T-cell (primary cell): ENCODE measurements around the gene VCX2. TPM values are rescaled to one million over a fixed set of nuclear protein-coding genes. Genes with fewer than 3 reads are reported as not detected.

Experiments used
- ATAC-seq, 4 experiments: fragments of 200-7000 bp in 3 of 4; fragments of 150-1000 bp in 1 of 4; cut with Tn5 transposase; replicated peaks in 1 of 4; 1 replicate in 3 of 4; 2 replicates in 1 of 4; pipeline ENCODE4 v1.10.0; 2021; ENCODE audit warnings: moderate library complexity in 3 of 4, mild to moderate bottlenecking in 2 of 4, moderate number of reproducible peaks in 1 of 4
- CTCF ChIA-PET, 2 donors: fragments of 300-600 bp; sonication (Branson Sonifier 250); formaldehyde crosslinking; loops; one replicate each; lab custom pipeline; 2022; ENCODE audit warnings: antibody characterized with exemption in 2 of 2; lab: Charles Lee
- POLR2A ChIA-PET, 2 donors: fragments of 300-600 bp; sonication (Branson Sonifier 250); formaldehyde crosslinking; loops; one replicate each; lab custom pipeline; 2022; ENCODE audit warnings: antibody characterized with exemption in 2 of 2; lab: Charles Lee
- DNase-seq, 35 experiments: peaks; one replicate each; pipeline versions ENCODE4 v3.0.0 to v3.0.0-alpha.2; 2013 to 2023
- H3K27ac ChIP-seq: one replicate; pipeline ENCODE4 v1.5.1; 2013; ENCODE audit warnings: low read length
- H3K27me3 ChIP-seq, 2 experiments: replicated peaks in 1 of 2; 1 replicate in 1 of 2; 2 replicates in 1 of 2; pipeline versions ENCODE4 v1.6.1 to v1.7.0; 2013; ENCODE audit warnings: low read length in 1 of 2, mixed read lengths in 1 of 2; ENCODE audit not compliant: control insufficient read depth in 2 of 2, insufficient read depth in 2 of 2; ENCODE audit errors: extremely low read depth in 1 of 2
- H3K36me3 ChIP-seq, 2 donors: 1 replicate in 1 of 2; 2 replicates in 1 of 2; pipeline versions ENCODE4 v1.6.1 to v1.7.0; 2013; ENCODE audit warnings: low read length in 1 of 2; ENCODE audit not compliant: control insufficient read depth in 2 of 2, insufficient read depth in 1 of 2; ENCODE audit errors: extremely low read depth in 1 of 2
- H3K4me1 ChIP-seq, 2 experiments: 1 replicate in 1 of 2; 2 replicates in 1 of 2; pipeline versions ENCODE4 v1.6.1 to v1.7.0; 2013; ENCODE audit warnings: low read length in 2 of 2, mixed read lengths in 1 of 2; ENCODE audit not compliant: insufficient read depth in 2 of 2, control insufficient read depth in 1 of 2; ENCODE audit errors: extremely low read depth in 1 of 2
- H3K4me3 ChIP-seq, 2 donors: 1 replicate in 1 of 2; 2 replicates in 1 of 2; pipeline versions ENCODE4 v1.5.1 to v1.7.0; 2013; ENCODE audit warnings: mild to moderate bottlenecking in 2 of 2, low read length in 1 of 2, moderate library complexity in 1 of 2; ENCODE audit not compliant: control insufficient read depth in 1 of 2; ENCODE audit errors: extremely low read depth in 1 of 2
- H3K9me3 ChIP-seq: 2 replicates; pipeline ENCODE4 v1.7.0; 2013
- H3K27ac Mint-ChIP-seq, 2 donors: one replicate each; pipeline ENCODE4 v1.8.0; 2020 to 2021; ENCODE audit warnings: mild to moderate bottlenecking in 2 of 2, mixed read lengths in 2 of 2
- H3K27me3 Mint-ChIP-seq, 2 donors: one replicate each; pipeline ENCODE4 v1.8.0; 2021 to 2022; ENCODE audit warnings: mixed read lengths in 2 of 2
- H3K36me3 Mint-ChIP-seq: one replicate; pipeline ENCODE4 v1.8.0; 2021; ENCODE audit warnings: mixed read lengths
- H3K4me1 Mint-ChIP-seq, 3 donors: one replicate each; pipeline ENCODE4 v1.8.0; 2020 to 2022; ENCODE audit warnings: mixed read lengths in 3 of 3, mild to moderate bottlenecking in 1 of 3
- H3K4me3 Mint-ChIP-seq, 3 donors: one replicate each; pipeline ENCODE4 v1.8.0; 2020 to 2022; ENCODE audit warnings: mild to moderate bottlenecking in 3 of 3, mixed read lengths in 3 of 3, moderate library complexity in 3 of 3
- H3K9me3 Mint-ChIP-seq, 3 donors: one replicate each; pipeline ENCODE4 v1.8.0; 2020 to 2022; ENCODE audit warnings: mixed read lengths in 3 of 3
- WGBS: methylation state at CpG from one replicate; pipeline ENCODE4 v1.1.5; 2013; ENCODE audit warnings: missing lambda C conversion rate; ENCODE audit not compliant: insufficient coverage; 5-methylcytosine and 5-hydroxymethylcytosine counted together
- total RNA-seq, 35 experiments: library from RNA in 6 of 35; stranded (reverse) in 6 of 35; fragments of 120-200 nt in 1 of 35; gene quantifications; one replicate each; pipeline versions ENCODE4 v1.2.1 to v1.2.4 and lab custom pipeline; 2013 to 2026

VCX2 gene
- total RNA-seq, 5 donors from 2014 or later (not counting 1 experiment from before 2014, with no cell fraction given) = not detected

GRCh38 chrX:8192276-8192675 is 21.2 kb upstream of the VCX2 start:
- no peak overlapping the region for H3K27ac ChIP-seq
- Mint-ChIP-seq H3K36me3 (no peaks in the 10 kb centered on the region), H3K4me1 (no peaks in the 10 kb centered on the region), H3K9me3 (peaks cover 3 to 18% (median 10%) of the 10 kb centered on the region in 3 donors), H3K27ac (no peak overlapping the region), H3K4me3 (no peak overlapping the region), H3K27me3 (no peaks in the 10 kb centered on the region)
- ATAC-seq = no peak
- H3K4me3 ChIP-seq = no peak overlapping the region
- no peak for DNase-seq
- POLR2A ChIA-PET = no interaction called here
- no peaks in the 10 kb centered on the region for H3K27me3 ChIP-seq
- CTCF ChIA-PET = no interaction called here
- H3K36me3 ChIP-seq = no peaks in the 10 kb centered on the region
- no CpG with 5 or more reads among the region's 2 CpGs for WGBS
- no peaks in the 10 kb centered on the region for H3K9me3 ChIP-seq
- H3K4me1 ChIP-seq = no peaks in the 10 kb centered on the region

- H3K4me3 ChIP-seq = no peak overlapping the region
- POLR2A ChIA-PET = no interaction called here
- H3K9me3 ChIP-seq = no peaks in the 10 kb centered on the region
- no peak for ATAC-seq
- no peaks in the 10 kb centered on the region for H3K4me1 Mint-ChIP-seq
- no peak overlapping the region for H3K27ac Mint-ChIP-seq
- H3K27ac ChIP-seq = no peak overlapping the region
- 90% methylated on average over 5 of the region's 8 CpGs for WGBS
- H3K4me3 Mint-ChIP-seq = no peak overlapping the region
- no peaks in the 10 kb centered on the region for H3K36me3 Mint-ChIP-seq
- CTCF ChIA-PET = no interaction called here
- no peak for DNase-seq
- no peaks in the 10 kb centered on the region for H3K27me3 Mint-ChIP-seq
- H3K36me3 ChIP-seq = no peaks in the 10 kb centered on the region
- no peaks in the 10 kb centered on the region for H3K27me3 ChIP-seq
- H3K4me1 ChIP-seq = no peaks in the 10 kb centered on the region
- peaks cover 3 to 13% (median 10%) of the 10 kb centered on the region in 3 donors for H3K9me3 Mint-ChIP-seq
Observed at GRCh38 chrX:8191022-8191421, 20.0 kb upstream of the VCX2 start.

GRCh38 chrX:8190341-8190830 is 19.3 kb upstream of the VCX2 start:
- Mint-ChIP-seq H3K4me3 (no peak overlapping the region), H3K4me1 (no peaks in the 10 kb centered on the region), H3K9me3 (peaks cover 3 to 13% (median 10%) of the 10 kb centered on the region in 3 donors), H3K27me3 (no peaks in the 10 kb centered on the region), H3K27ac (no peak overlapping the region), H3K36me3 (no peaks in the 10 kb centered on the region)
- ChIA-PET POLR2A (no interaction called here), CTCF (no interaction called here)
- Histone ChIP-seq H3K4me3 (no peak overlapping the region), H3K9me3 (no peaks in the 10 kb centered on the region), H3K27me3 (no peaks in the 10 kb centered on the region), H3K4me1 (no peaks in the 10 kb centered on the region), H3K27ac (no peak overlapping the region), H3K36me3 (no peaks in the 10 kb centered on the region)
- ATAC-seq = no peak
- WGBS = no CpG with 5 or more reads among the region's 4 CpGs
- no peak for DNase-seq

GRCh38 chrX:8189096-8189830 is 18.2 kb upstream of the VCX2 start:
- H3K36me3 ChIP-seq = no peaks in the 10 kb centered on the region
- ATAC-seq (no peak), DNase-seq (no peak)
- no peaks in the 10 kb centered on the region for H3K9me3 ChIP-seq
- no peaks in the 10 kb centered on the region for H3K4me1 ChIP-seq
- WGBS = 100% methylated on average over 2 of the region's 6 CpGs
- CTCF ChIA-PET = no interaction called here
- no peak overlapping the region for H3K4me3 Mint-ChIP-seq
- H3K9me3 Mint-ChIP-seq = peaks cover 3 to 13% (median 10%) of the 10 kb centered on the region in 3 donors
- H3K27me3 Mint-ChIP-seq = no peaks in the 10 kb centered on the region
- H3K4me1 Mint-ChIP-seq = no peaks in the 10 kb centered on the region
- H3K4me3 ChIP-seq = no peak overlapping the region
- H3K27ac Mint-ChIP-seq = no peak overlapping the region
- H3K36me3 Mint-ChIP-seq = no peaks in the 10 kb centered on the region
- H3K27me3 ChIP-seq = no peaks in the 10 kb centered on the region
- POLR2A ChIA-PET = no interaction called here
- no peak overlapping the region for H3K27ac ChIP-seq

GRCh38 chrX:8183346-8183745 is 12.3 kb upstream of the VCX2 start:
- Mint-ChIP-seq H3K9me3 (no peaks in the 10 kb centered on the region), H3K36me3 (no peaks in the 10 kb centered on the region), H3K27me3 (no peaks in the 10 kb centered on the region), H3K4me3 (no peak overlapping the region), H3K27ac (no peak overlapping the region), H3K4me1 (no peaks in the 10 kb centered on the region)
- WGBS = no CpG with 5 or more reads among the region's 1 CpG
- DNase-seq = no peak
- no peak for ATAC-seq
- Histone ChIP-seq H3K9me3 (no peaks in the 10 kb centered on the region), H3K36me3 (no peaks in the 10 kb centered on the region), H3K27me3 (no peaks in the 10 kb centered on the region), H3K4me3 (no peak overlapping the region), H3K27ac (no peak overlapping the region), H3K4me1 (no peaks in the 10 kb centered on the region)
- ChIA-PET POLR2A (no interaction called here), CTCF (no interaction called here)

- Mint-ChIP-seq H3K9me3 (peaks cover 0 to 4% (median 2%) of the 10 kb centered on the region in 3 donors), H3K4me1 (no peaks in the 10 kb centered on the region), H3K4me3 (no peak overlapping the region), H3K27ac (no peak overlapping the region), H3K27me3 (no peaks in the 10 kb centered on the region), H3K36me3 (no peaks in the 10 kb centered on the region)
- WGBS = no CpG with 5 or more reads among the region's 1 CpG
- ATAC-seq = no peak
- Histone ChIP-seq H3K36me3 (no peaks in the 10 kb centered on the region), H3K4me3 (no peak overlapping the region), H3K27me3 (no peaks in the 10 kb centered on the region), H3K4me1 (no peaks in the 10 kb centered on the region), H3K27ac (no peak overlapping the region), H3K9me3 (no peaks in the 10 kb centered on the region)
- no peak for DNase-seq
- CTCF ChIA-PET = no interaction called here
- POLR2A ChIA-PET = no interaction called here
Observed at GRCh38 chrX:8179656-8180055, 8.6 kb upstream of the VCX2 start.
